NT2/D1 (cell line): ENCODE data around the gene EPB41L4A.
"Not testable (repeated sequence)": the region's sequence is repeated elsewhere in the genome, so short reads cannot be mapped to it uniquely, and the experiment has no call there.

Experiments used
- DNase-seq: peaks from one replicate; pipeline ENCODE4 v3.0.0-alpha.2; 2011; ENCODE audit warnings: low read depth, low spot score
- H3K27me3 ChIP-seq: 2 replicates; pipeline ENCODE4 v1.6.0; 2011; ENCODE audit warnings: mild to moderate bottlenecking; ENCODE audit not compliant: insufficient read length, insufficient read depth
- H3K36me3 ChIP-seq: 2 replicates; pipeline ENCODE4 v1.6.1; 2011; ENCODE audit warnings: mild to moderate bottlenecking, low read length, mixed read lengths; ENCODE audit not compliant: insufficient read depth, insufficient read length
- H3K4me1 ChIP-seq: 2 replicates; pipeline ENCODE4 v1.5.1; 2011; ENCODE audit not compliant: insufficient read depth, insufficient read length
- H3K4me3 ChIP-seq: 2 replicates; pipeline ENCODE4 v1.5.1; 2011; ENCODE audit warnings: low read depth; ENCODE audit not compliant: insufficient read length
- H3K9ac ChIP-seq: 2 replicates; pipeline ENCODE4 v1.6.0; 2011; ENCODE audit warnings: low read depth; ENCODE audit not compliant: insufficient read length
- H3K9me3 ChIP-seq: 2 replicates; pipeline ENCODE4 v1.5.1; 2011; ENCODE audit warnings: mild to moderate bottlenecking, low read length; ENCODE audit not compliant: insufficient read depth
- SUZ12 ChIP-seq: IDR thresholded peaks from 2 replicates; pipeline ENCODE4 v1.6.1; 2011; ENCODE audit not compliant: insufficient read length, insufficient read depth; ENCODE audit errors: extremely low read depth
- YY1 ChIP-seq: IDR thresholded peaks from 2 replicates; pipeline ENCODE4 v1.6.1; 2011; ENCODE audit not compliant: insufficient read length, insufficient read depth
- ZNF274 ChIP-seq: IDR thresholded peaks from 2 replicates; pipeline ENCODE4 v1.6.1; 2011; ENCODE audit warnings: mild to moderate bottlenecking, low read depth, low read length

Gene EPB41L4A

GRCh38 chr5:112234000-112234399, 185.1 kb downstream of the EPB41L4A start:
- TF ChIP-seq YY1: no peak
- no peak for TF ChIP-seq ZNF274
- no peak for TF ChIP-seq SUZ12
- Histone ChIP-seq H3K36me3 (no peaks in the 10 kb centered on the region), H3K4me1 (no peaks in the 10 kb centered on the region), H3K9ac (no peak overlapping the region), H3K27me3 (no peaks in the 10 kb centered on the region), H3K4me3 (no peak overlapping the region), H3K9me3 (no peaks in the 10 kb centered on the region)
- DNase-seq: no peak

- H3K36me3 ChIP-seq: no peaks in the 10 kb centered on the region
- TF ChIP-seq YY1: no peak
- TF ChIP-seq ZNF274: no peak
- TF ChIP-seq SUZ12: no peak
Measured at GRCh38 chr5:112232667-112233066, 186.4 kb downstream of the EPB41L4A start.

DNA sequence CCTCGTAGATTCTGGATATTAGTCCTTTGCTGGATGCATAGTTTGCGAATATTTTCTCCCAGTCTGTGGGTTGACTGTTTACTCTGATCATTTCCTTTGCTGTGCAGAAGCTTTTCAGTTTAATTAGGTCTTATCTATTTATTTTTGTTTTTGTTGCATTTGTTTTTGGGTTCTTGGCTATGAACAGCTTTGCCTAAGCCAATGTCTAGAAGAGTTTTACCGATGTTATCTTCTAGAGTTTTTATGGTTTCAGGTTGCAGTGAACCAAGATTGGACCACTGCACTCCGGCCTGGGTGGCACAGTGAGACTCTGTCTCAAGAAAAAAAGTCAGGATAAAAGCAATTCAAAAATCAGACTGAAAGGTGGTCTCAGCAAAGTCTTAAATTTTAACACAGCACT, 188.5 kb downstream of the EPB41L4A start:
- no peak for DNase-seq
- no peaks in the 10 kb centered on the region for H3K36me3 ChIP-seq
- H3K4me1 ChIP-seq: peaks cover 3% of the 10 kb centered on the region
- no peak overlapping the region for H3K9ac ChIP-seq
- H3K4me3 ChIP-seq: no peak overlapping the region
- TF ChIP-seq ZNF274: no peak
- TF ChIP-seq YY1: no peak
- TF ChIP-seq SUZ12: no peak
- no peaks in the 10 kb centered on the region for H3K27me3 ChIP-seq
- H3K9me3 ChIP-seq: no peaks in the 10 kb centered on the region

More at GRCh38 chr5:112232667-112233066, 186.4 kb downstream of the EPB41L4A start:
- no peak for DNase-seq
- Histone ChIP-seq H3K9ac (no peak overlapping the region), H3K27me3 (no peaks in the 10 kb centered on the region), H3K9me3 (no peaks in the 10 kb centered on the region), H3K4me1 (peaks cover 3% of the 10 kb centered on the region), H3K4me3 (no peak overlapping the region)

- TF ChIP-seq SUZ12 (no peak), ZNF274 (no peak), YY1 (no peak)
- H3K4me3 ChIP-seq: no peak overlapping the region
Measured at GRCh38 chr5:112228667-112229066, 190.4 kb downstream of the EPB41L4A start.

GRCh38 chr5:112227911-112228631, 191.0 kb downstream of the EPB41L4A start:
- no peak for TF ChIP-seq ZNF274
- TF ChIP-seq SUZ12: no peak
- TF ChIP-seq YY1: no peak
- Histone ChIP-seq H3K9ac (no peak overlapping the region), H3K4me1 (peaks cover 3% of the 10 kb centered on the region), H3K9me3 (no peaks in the 10 kb centered on the region), H3K27me3 (no peaks in the 10 kb centered on the region), H3K4me3 (no peak overlapping the region), H3K36me3 (no peaks in the 10 kb centered on the region)
- no peak for DNase-seq

More at GRCh38 chr5:112228667-112229066, 190.4 kb downstream of the EPB41L4A start:
- Histone ChIP-seq H3K9ac (no peak overlapping the region), H3K9me3 (no peaks in the 10 kb centered on the region), H3K4me1 (peaks cover 3% of the 10 kb centered on the region), H3K27me3 (no peaks in the 10 kb centered on the region), H3K36me3 (no peaks in the 10 kb centered on the region)
- no peak for DNase-seq

GRCh38 chr5:112226215-112226614, 192.9 kb downstream of the EPB41L4A start:
- DNase-seq: no peak
- H3K27me3 ChIP-seq: no peaks in the 10 kb centered on the region
- H3K4me1 ChIP-seq: peaks cover 3% of the 10 kb centered on the region
- H3K9ac ChIP-seq: no peak overlapping the region
- TF ChIP-seq ZNF274: no peak
- no peak for TF ChIP-seq YY1
- no peak for TF ChIP-seq SUZ12
- no peaks in the 10 kb centered on the region for H3K9me3 ChIP-seq
- no peaks in the 10 kb centered on the region for H3K36me3 ChIP-seq
- H3K4me3 ChIP-seq: no peak overlapping the region

DNA sequence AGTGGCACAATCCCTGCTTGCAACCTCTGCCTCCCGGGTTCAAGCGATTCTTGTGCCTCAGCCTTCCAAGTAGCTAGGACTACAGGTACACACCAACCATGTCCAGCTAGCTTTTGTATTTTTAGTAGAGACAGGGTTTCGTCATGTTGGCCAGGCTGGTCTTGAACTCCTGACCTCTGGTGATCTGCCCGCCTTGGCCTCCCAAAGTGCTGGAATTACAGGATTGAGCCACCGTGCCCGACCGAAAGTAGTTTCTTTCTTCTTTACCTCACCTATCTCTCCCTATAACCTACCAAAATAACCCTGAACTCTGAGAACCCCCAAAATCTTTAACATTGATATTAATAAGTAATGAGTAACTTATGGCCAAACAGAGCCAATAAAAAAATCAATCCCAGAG, 196.1 kb downstream of the EPB41L4A start:
- not testable (repeated sequence) for H3K4me1 ChIP-seq, DNase-seq, H3K9ac ChIP-seq, H3K9me3 ChIP-seq, H3K4me3 ChIP-seq, H3K27me3 ChIP-seq, H3K36me3 ChIP-seq
